CD4-positive, alpha-beta T cell (primary cell): ENCODE measurements around the gene GABARAPL2. TPM values are rescaled to one million over a fixed set of nuclear protein-coding genes. Genes with fewer than 3 reads are reported as not detected.

ENCODE experiments used
- ATAC-seq: fragments of 200-7000 bp; cut with Tn5 transposase; one replicate; pipeline ENCODE4 v1.10.0; 2022; ENCODE audit warnings: mild to moderate bottlenecking; ENCODE audit not compliant: poor library complexity
- CTCF ChIA-PET: fragments of 350-600 bp; sonication (Branson Sonifier 250); formaldehyde crosslinking; loops from one replicate; lab custom pipeline; 2021; ENCODE audit warnings: antibody characterized with exemption, inconsistent platforms; lab: Charles Lee
- POLR2A ChIA-PET: fragments of 350-600 bp; sonication (Branson Sonifier 250); formaldehyde crosslinking; loops from one replicate; lab custom pipeline; 2021; ENCODE audit warnings: antibody characterized with exemption, inconsistent platforms; lab: Charles Lee
- DNase-seq, 14 experiments: peaks; one replicate each; pipeline ENCODE4 v3.0.0-alpha.2; 2013 to 2020; ENCODE audit warnings: mixed read lengths in 2 of 14
- H3K27ac ChIP-seq, 2 donors: one replicate each; pipeline versions ENCODE4 v1.5.1 to v1.7.0; 2013; ENCODE audit warnings: low read length in 2 of 2, low read depth in 1 of 2, mild to moderate bottlenecking in 1 of 2
- H3K27me3 ChIP-seq, 2 experiments: 1 replicate in 1 of 2; 2 replicates in 1 of 2; pipeline versions ENCODE4 v1.6.1 to v1.7.0; 2013; ENCODE audit warnings: low read length in 2 of 2, control low read depth in 1 of 2, mild to moderate bottlenecking in 1 of 2, moderate library complexity in 1 of 2; ENCODE audit not compliant: insufficient read depth in 2 of 2, control insufficient read depth in 1 of 2
- H3K36me3 ChIP-seq: one replicate; pipeline ENCODE4 v1.6.1; 2013; ENCODE audit warnings: low read length, control low read depth; ENCODE audit not compliant: insufficient read depth
- H3K4me1 ChIP-seq: one replicate; pipeline ENCODE4 v1.6.1; 2013; ENCODE audit warnings: low read length, control low read depth; ENCODE audit not compliant: insufficient read depth
- H3K4me3 ChIP-seq: one replicate; pipeline ENCODE4 v1.5.1; 2013; ENCODE audit warnings: mild to moderate bottlenecking, low read length, moderate library complexity
- H3K9me3 ChIP-seq, 2 experiments: 1 replicate in 1 of 2; 2 replicates in 1 of 2; pipeline versions ENCODE4 v1.6.1 to v1.7.0; 2013; ENCODE audit warnings: low read length in 2 of 2, mild to moderate bottlenecking in 2 of 2, control low read depth in 1 of 2, moderate library complexity in 1 of 2; ENCODE audit not compliant: control insufficient read depth in 1 of 2, insufficient read depth in 1 of 2
- H3K27ac Mint-ChIP-seq: one replicate; pipeline ENCODE4 v1.8.0; 2020; ENCODE audit warnings: mixed read lengths
- H3K27me3 Mint-ChIP-seq: one replicate; pipeline ENCODE4 v1.8.0; 2021; ENCODE audit warnings: mixed read lengths
- H3K36me3 Mint-ChIP-seq: one replicate; pipeline ENCODE4 v1.8.0; 2021; ENCODE audit warnings: low read depth, mixed read lengths
- H3K4me1 Mint-ChIP-seq: one replicate; pipeline ENCODE4 v1.8.0; 2021; ENCODE audit warnings: low read depth, mixed read lengths
- H3K4me3 Mint-ChIP-seq: one replicate; pipeline ENCODE4 v1.8.0; 2020; ENCODE audit warnings: mild to moderate bottlenecking, mixed read lengths
- H3K9me3 Mint-ChIP-seq: one replicate; pipeline ENCODE4 v1.8.0; 2020; ENCODE audit warnings: mixed read lengths
- intact Hi-C, 2 experiments: fragments of 100-400 bp; cut with DNase I in 1 of 2; cut with micrococcal nuclease in 1 of 2; formaldehyde crosslinking; loops; one replicate each; pipeline versions ENCODE4 v1.15.1 to v1.9.0; 2023 to 2025; cut with DNase I, micrococcal nuclease
- total RNA-seq, 174 experiments: library from RNA in 2 of 174; stranded (reverse) in 2 of 174; gene quantifications; one replicate each; pipeline ENCODE4 v1.2.3 and lab custom pipeline; 2021 to 2026
- TF ChIP-seq, protein P1 (sequence below): fragments of 200-600 bp; IDR thresholded peaks from one replicate; pipeline ENCODE4 v1.8.0; 2022; ENCODE audit warnings: antibody characterized with exemption, mild to moderate bottlenecking

The GABARAPL2 gene
- total RNA-seq, 2 experiments from 2014 or later = 44.6 to 48.3 TPM

DNA sequence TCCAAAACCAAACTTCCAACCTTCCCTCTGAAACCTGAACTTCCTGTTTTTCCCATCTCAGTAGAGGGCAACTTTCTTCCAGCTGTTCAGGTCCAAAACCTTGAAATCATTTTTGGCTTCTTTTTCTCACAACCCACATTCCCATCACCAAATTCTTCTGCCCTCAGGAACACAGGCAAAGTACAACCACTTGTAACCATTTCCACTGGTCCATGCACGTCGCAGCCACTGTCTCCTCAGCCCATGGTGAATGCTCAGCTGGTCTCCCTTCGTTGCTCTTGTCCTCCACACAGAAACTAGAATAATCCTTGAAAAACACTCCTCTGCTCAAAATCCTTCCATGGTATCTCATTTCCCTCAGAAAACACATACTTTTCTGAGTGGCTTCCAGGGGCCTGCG lies 60.6 kb downstream of the GABARAPL2 start:
- TF ChIP-seq, protein P1, sequence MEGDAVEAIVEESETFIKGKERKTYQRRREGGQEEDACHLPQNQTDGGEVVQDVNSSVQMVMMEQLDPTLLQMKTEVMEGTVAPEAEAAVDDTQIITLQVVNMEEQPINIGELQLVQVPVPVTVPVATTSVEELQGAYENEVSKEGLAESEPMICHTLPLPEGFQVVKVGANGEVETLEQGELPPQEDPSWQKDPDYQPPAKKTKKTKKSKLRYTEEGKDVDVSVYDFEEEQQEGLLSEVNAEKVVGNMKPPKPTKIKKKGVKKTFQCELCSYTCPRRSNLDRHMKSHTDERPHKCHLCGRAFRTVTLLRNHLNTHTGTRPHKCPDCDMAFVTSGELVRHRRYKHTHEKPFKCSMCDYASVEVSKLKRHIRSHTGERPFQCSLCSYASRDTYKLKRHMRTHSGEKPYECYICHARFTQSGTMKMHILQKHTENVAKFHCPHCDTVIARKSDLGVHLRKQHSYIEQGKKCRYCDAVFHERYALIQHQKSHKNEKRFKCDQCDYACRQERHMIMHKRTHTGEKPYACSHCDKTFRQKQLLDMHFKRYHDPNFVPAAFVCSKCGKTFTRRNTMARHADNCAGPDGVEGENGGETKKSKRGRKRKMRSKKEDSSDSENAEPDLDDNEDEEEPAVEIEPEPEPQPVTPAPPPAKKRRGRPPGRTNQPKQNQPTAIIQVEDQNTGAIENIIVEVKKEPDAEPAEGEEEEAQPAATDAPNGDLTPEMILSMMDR = no peak
- H3K9me3 ChIP-seq = no peaks in the 10 kb centered on the region
- H3K36me3 ChIP-seq = peaks cover 62% of the 10 kb centered on the region
- ChIA-PET POLR2A (interaction anchor here (3.7 kb wide), 1 partner anchor 21 kb away, joined by 35 read pairs; the partner anchor contains the start of genes KARS1 and TERF2IP), CTCF (interaction anchor here (1.4 kb wide), 1 partner anchor 11 kb away, joined by 4 read pairs; no protein-coding TSS in a partner anchor)
- peaks cover 43% of the 10 kb centered on the region for H3K4me1 ChIP-seq
- DNase-seq (no peak), ATAC-seq (no peak)
- no peaks in the 10 kb centered on the region for H3K27me3 ChIP-seq
- H3K27ac ChIP-seq = peak overlapping the region; percentile 18 to 71
- H3K4me3 ChIP-seq = no peak overlapping the region
- Mint-ChIP-seq H3K4me1 (peaks cover 65% of the 10 kb centered on the region), H3K4me3 (peak overlapping the region; percentile 55), H3K9me3 (no peaks in the 10 kb centered on the region), H3K27me3 (no peaks in the 10 kb centered on the region), H3K36me3 (peaks cover 87% of the 10 kb centered on the region), H3K27ac (peak overlapping the region; percentile 79)
- intact Hi-C loops = loop anchor here (1.0 to 10.0 kb wide), 4 partner anchors 15 to 1568 kb away; partner anchors contain the start of genes WDR59 (in 2 of the 2), MON1B (in 1 of the 2), PSMD7 (in 1 of the 2) and SYCE1L (in 1 of the 2)

Other genes starting within 250 kb of the GABARAPL2 start
- 10 to 100 TPM; 23.0 to 25.5 TPM for gene CFDP1, start 132.9 kb upstream of the GABARAPL2 start, total RNA-seq
- 10 to 100 TPM; 34.3 to 37.8 TPM for gene TMEM170A, start 101.7 kb upstream of the GABARAPL2 start, total RNA-seq
- not detected for gene CHST6, start 70.9 kb upstream of the GABARAPL2 start, total RNA-seq
- not detected for gene CHST5, start 30.3 kb upstream of the GABARAPL2 start, total RNA-seq
- 1 to 10 TPM; 2.5 TPM for gene TMEM231, start 10.1 kb upstream of the GABARAPL2 start, total RNA-seq
- gene ADAT1, start 56.9 kb downstream of the GABARAPL2 start, total RNA-seq = 10 to 100 TPM; 46.7 to 47.6 TPM
- 100 to 1,000 TPM; 151 to 153 TPM for gene KARS1, start 81.3 kb downstream of the GABARAPL2 start, total RNA-seq
- gene TERF2IP, start 81.4 kb downstream of the GABARAPL2 start, total RNA-seq = 100 to 1,000 TPM; 122 to 124 TPM
- not detected for gene CPHXL2, start 110.6 kb downstream of the GABARAPL2 start, total RNA-seq
- not detected for gene DUXB, start 135.1 kb downstream of the GABARAPL2 start, total RNA-seq
- not detected for gene CPHXL, start 160.1 kb downstream of the GABARAPL2 start, total RNA-seq